GM23248 (cell line): ENCODE data around the gene ACAP3. TPM values are rescaled to one million over a fixed set of nuclear protein-coding genes. Genes with fewer than 3 reads are reported as not detected.

Experiments
- DNase-seq: peaks from one replicate; pipeline ENCODE4 v3.0.0-alpha.2; 2015
- H2AFZ ChIP-seq: fragments of 200-600 bp; sonication (generic); 2 replicates; pipeline ENCODE4 v1.6.1; 2016; ENCODE audit warnings: antibody characterized with exemption
- H3F3A ChIP-seq: fragments of 200-600 bp; sonication (generic); 2 replicates; pipeline ENCODE4 v1.6.1; 2016; ENCODE audit warnings: mild to moderate bottlenecking, antibody characterized with exemption, mixed run types; ENCODE audit not compliant: insufficient read depth
- H3K27ac ChIP-seq: fragments of 200-600 bp; sonication (generic); 2 replicates; pipeline ENCODE4 v1.5.1; 2016; ENCODE audit warnings: mild to moderate bottlenecking
- H3K27me3 ChIP-seq: fragments of 200-600 bp; sonication (generic); replicated peaks from 2 replicates; pipeline ENCODE4 v1.6.1; 2016; ENCODE audit warnings: mild to moderate bottlenecking; ENCODE audit not compliant: insufficient read depth
- H3K36me3 ChIP-seq: fragments of 200-600 bp; sonication (generic); 2 replicates; pipeline ENCODE4 v1.6.1; 2016; ENCODE audit warnings: low read depth, mild to moderate bottlenecking
- H3K4me1 ChIP-seq: fragments of 200-600 bp; sonication (generic); 2 replicates; pipeline ENCODE4 v1.6.1; 2016; ENCODE audit warnings: mild to moderate bottlenecking; ENCODE audit not compliant: insufficient read depth
- H3K4me2 ChIP-seq: fragments of 200-600 bp; sonication (generic); one replicate; pipeline ENCODE4 v1.6.1; 2016; ENCODE audit warnings: mild to moderate bottlenecking; ENCODE audit not compliant: unreplicated experiment
- H3K4me3 ChIP-seq: fragments of 200-600 bp; sonication (generic); 2 replicates; pipeline ENCODE4 v1.5.1; 2016; ENCODE audit warnings: mild to moderate bottlenecking
- H3K79me2 ChIP-seq: fragments of 200-600 bp; sonication (generic); 2 replicates; pipeline ENCODE4 v1.6.1; 2016; ENCODE audit warnings: mild to moderate bottlenecking; ENCODE audit not compliant: insufficient read depth
- H3K9ac ChIP-seq: fragments of 200-600 bp; sonication (generic); 2 replicates; pipeline ENCODE4 v1.6.1; 2016; ENCODE audit warnings: mild to moderate bottlenecking
- H3K9me2 ChIP-seq: fragments of 200-600 bp; sonication (generic); 2 replicates; pipeline ENCODE4 v1.6.1; 2016; ENCODE audit warnings: mixed run types, mild to moderate bottlenecking, moderate library complexity; ENCODE audit not compliant: insufficient read depth
- H3K9me3 ChIP-seq: fragments of 200-600 bp; sonication (generic); one replicate; pipeline ENCODE4 v1.6.1; 2017; ENCODE audit warnings: low read depth
- H4K20me1 ChIP-seq: fragments of 200-600 bp; sonication (generic); 2 replicates; pipeline ENCODE4 v1.6.0; 2016; ENCODE audit not compliant: insufficient read depth
- EZH2 ChIP-seq: fragments of 200-600 bp; sonication (generic); IDR thresholded peaks from 2 replicates; pipeline ENCODE4 v1.6.1; 2018; ENCODE audit warnings: antibody characterized with exemption, mild to moderate bottlenecking; ENCODE audit not compliant: insufficient read depth, poor library complexity, severe bottlenecking
- EZH2phosphoT487 ChIP-seq: fragments of 200-600 bp; sonication (generic); IDR thresholded peaks from 2 replicates; pipeline ENCODE4 v1.6.1; 2018; ENCODE audit warnings: antibody characterized with exemption, moderate library complexity, mild to moderate bottlenecking, low read depth; ENCODE audit not compliant: insufficient read depth
- WGBS, 2 experiments: methylation state at CpG; one replicate each; pipeline ENCODE4 v1.1.6; 2015 to 2017; ENCODE audit warnings: low lambda C conversion rate in 2 of 2, low coverage in 1 of 2; ENCODE audit errors: missing lambda C conversion rate in 2 of 2; 5-methylcytosine and 5-hydroxymethylcytosine counted together
- in situ Hi-C: fragments of 300-500 bp; cut with MboI; formaldehyde crosslinking; loops from 2 replicates; pipeline ENCODE4 v1.15.0; 2020
- polyA plus RNA-seq: library from polyadenylated mRNA; unstranded; fragments of >200 nt; fragmentation: Nextera tagmentation; extraction: Ambion mirVana; gene quantifications from 2 replicates; pipeline ENCODE4 v1.2.1, GENCODE V29; 2016
- total RNA-seq: library from RNA; depleted of rRNA; stranded (reverse); fragments of >200 nt; shearing (Covaris generic); gene quantifications from 2 replicates; pipeline ENCODE4 v1.2.3, GENCODE V29; 2014

The ACAP3 gene
- total and polyA plus RNA-seq, 2 experiments from 2014 or later = 11.8 to 68.0 TPM

- in situ Hi-C loops = no loop called here
- Histone ChIP-seq H4K20me1 (no peaks in the 10 kb centered on the region), H3K9me3 (no peaks in the 10 kb centered on the region), H3F3A (peaks cover 9% of the 10 kb centered on the region), H2AFZ (no peak overlapping the region), H3K27me3 (no peaks in the 10 kb centered on the region), H3K27ac (peak overlapping the region; percentile 59), H3K9ac (peak overlapping the region; percentile 85), H3K36me3 (no peaks in the 10 kb centered on the region), H3K4me3 (peak overlapping the region; percentile 80), H3K9me2 (no peaks in the 10 kb centered on the region), H3K79me2 (peaks cover 75% of the 10 kb centered on the region), H3K4me1 (peaks cover 33% of the 10 kb centered on the region), H3K4me2 (peak overlapping the region; percentile 89)
- DNase-seq = peak; percentile 66
- TF ChIP-seq EZH2phosphoT487 (no peak), EZH2 (no peak)
- WGBS, 2 experiments = 16 to 21% methylated on average over 26 of the region's 26 CpGs
Observed at GRCh38 chr1:1347663-1348419, 40.1 kb upstream of the ACAP3 start.

- peaks cover 73% of the 10 kb centered on the region for H3K79me2 ChIP-seq
- H4K20me1 ChIP-seq = no peaks in the 10 kb centered on the region
- H3K9ac ChIP-seq = peak overlapping the region; percentile 85
Observed at GRCh38 chr1:1347026-1347595, 39.4 kb upstream of the ACAP3 start.

GRCh38 chr1:1346501-1346890 lies 38.8 kb upstream of the ACAP3 start:
- no peaks in the 10 kb centered on the region for H4K20me1 ChIP-seq
- H3K9me2 ChIP-seq = no peaks in the 10 kb centered on the region
- no peaks in the 10 kb centered on the region for H3K36me3 ChIP-seq
- peak overlapping the region; percentile 33 for H3K9ac ChIP-seq
- H3K27ac ChIP-seq = peak overlapping the region; percentile 41; the same call in 1 of the 2 replicates
- no peaks in the 10 kb centered on the region; the same call in 1 of the 2 replicates for H3F3A ChIP-seq
- in situ Hi-C loops = no loop called here
- H3K4me3 ChIP-seq = peak overlapping the region; percentile 29; the same call in 1 of the 2 replicates
- no peak for DNase-seq
- no peaks in the 10 kb centered on the region for H3K27me3 ChIP-seq
- H3K4me2 ChIP-seq = peak overlapping the region; percentile 89
- no peak overlapping the region for H2AFZ ChIP-seq
- TF ChIP-seq EZH2 = no peak
- TF ChIP-seq EZH2phosphoT487 = no peak
- H3K4me1 ChIP-seq = peaks cover 23% of the 10 kb centered on the region
- H3K9me3 ChIP-seq = no peaks in the 10 kb centered on the region
- H3K79me2 ChIP-seq = peaks cover 72% of the 10 kb centered on the region
- WGBS, 2 experiments = 82 to 84% methylated on average over 10 of the region's 10 CpGs

More at GRCh38 chr1:1347026-1347595, 39.4 kb upstream of the ACAP3 start:
- Histone ChIP-seq H2AFZ (no peak overlapping the region), H3K9me2 (no peaks in the 10 kb centered on the region), H3K4me1 (peaks cover 26% of the 10 kb centered on the region), H3F3A (peaks cover 2% of the 10 kb centered on the region), H3K36me3 (no peaks in the 10 kb centered on the region), H3K4me3 (peak overlapping the region; percentile 80), H3K9me3 (no peaks in the 10 kb centered on the region), H3K27ac (peak overlapping the region; percentile 59), H3K4me2 (peak overlapping the region; percentile 89), H3K27me3 (no peaks in the 10 kb centered on the region)
- WGBS, 2 experiments = 88 to 91% methylated on average over 10 of the region's 10 CpGs
- DNase-seq = no peak
- in situ Hi-C loops = no loop called here
- TF ChIP-seq EZH2phosphoT487 (no peak), EZH2 (no peak)

GRCh38 chr1:1345860-1346500 lies 38.2 kb upstream of the ACAP3 start:
- Histone ChIP-seq H3K4me1 (peaks cover 23% of the 10 kb centered on the region), H2AFZ (no peak overlapping the region), H3K4me2 (peak overlapping the region; percentile 19), H3K79me2 (peaks cover 76% of the 10 kb centered on the region), H3K27me3 (no peaks in the 10 kb centered on the region), H3K36me3 (no peaks in the 10 kb centered on the region; the same call in 1 of the 2 replicates), H3F3A (no peaks in the 10 kb centered on the region), H4K20me1 (no peaks in the 10 kb centered on the region), H3K9me2 (no peaks in the 10 kb centered on the region), H3K9ac (peak overlapping the region; percentile 33; the same call in 1 of the 2 replicates), H3K4me3 (no peak overlapping the region), H3K27ac (peak overlapping the region; percentile 41; the same call in 1 of the 2 replicates), H3K9me3 (no peaks in the 10 kb centered on the region)
- DNase-seq = no peak
- TF ChIP-seq EZH2 (no peak), EZH2phosphoT487 (no peak)
- in situ Hi-C loops = no loop called here
- 67 to 68% methylated on average over 12 of the region's 12 CpGs for WGBS, 2 experiments
